ENCODE data around the gene TMEM119. TPM values are rescaled to one million over a fixed set of nuclear protein-coding genes. Genes with fewer than 3 reads are reported as not detected.

Gene TMEM119
- total RNA-seq, 1 donor from 2014 or later: 0.36 TPM

- Mint-ChIP-seq H3K4me1 (ENCODE audit: unreplicated experiment) (peaks cover 2% of the 10 kb centered on the region), H3K27ac (ENCODE audit: unreplicated experiment) (no peak overlapping the region), H3K4me3 (ENCODE audit: unreplicated experiment) (no peak overlapping the region), H3K9me3 (ENCODE audit: unreplicated experiment) (no peaks in the 10 kb centered on the region), H3K27me3 (ENCODE audit: unreplicated experiment) (peaks cover 3% of the 10 kb centered on the region), H3K36me3 (ENCODE audit: low read depth, unreplicated experiment) (peaks cover 3% of the 10 kb centered on the region)
- no peak for TF ChIP-seq CTCF (IDR thresholded peaks at IDR 0.05; ENCODE audit: unreplicated experiment)
- DNase-seq (ENCODE audit: low spot score): no peak
Measured at GRCh38 chr12:108583991-108584390, 13.9 kb downstream of the TMEM119 start.

- Mint-ChIP-seq H3K36me3 (ENCODE audit: low read depth, unreplicated experiment) (peaks cover 11% of the 10 kb centered on the region), H3K27me3 (ENCODE audit: unreplicated experiment) (peaks cover 4% of the 10 kb centered on the region), H3K9me3 (ENCODE audit: unreplicated experiment) (no peaks in the 10 kb centered on the region), H3K27ac (ENCODE audit: unreplicated experiment) (no peak overlapping the region), H3K4me1 (ENCODE audit: unreplicated experiment) (peaks cover 9% of the 10 kb centered on the region), H3K4me3 (ENCODE audit: unreplicated experiment) (no peak overlapping the region)
- DNase-seq (ENCODE audit: low spot score): no peak
- no peak for TF ChIP-seq CTCF (IDR thresholded peaks at IDR 0.05; ENCODE audit: unreplicated experiment)
Measured at GRCh38 chr12:108582978-108583770, 14.7 kb downstream of the TMEM119 start.

- TF ChIP-seq CTCF (IDR thresholded peaks at IDR 0.05; ENCODE audit: unreplicated experiment): no peak
- Mint-ChIP-seq H3K27me3 (ENCODE audit: unreplicated experiment) (peaks cover 3% of the 10 kb centered on the region), H3K36me3 (ENCODE audit: low read depth, unreplicated experiment) (peaks cover 11% of the 10 kb centered on the region), H3K27ac (ENCODE audit: unreplicated experiment) (no peak overlapping the region), H3K9me3 (ENCODE audit: unreplicated experiment) (no peaks in the 10 kb centered on the region), H3K4me1 (ENCODE audit: unreplicated experiment) (peaks cover 9% of the 10 kb centered on the region), H3K4me3 (ENCODE audit: unreplicated experiment) (no peak overlapping the region)
- no peak for DNase-seq (ENCODE audit: low spot score)
Measured at GRCh38 chr12:108582509-108582908, 15.4 kb downstream of the TMEM119 start.

GRCh38 chr12:108581311-108582227, 16.3 kb downstream of the TMEM119 start:
- Mint-ChIP-seq H3K36me3 (ENCODE audit: low read depth, unreplicated experiment) (peaks cover 11% of the 10 kb centered on the region), H3K4me3 (ENCODE audit: unreplicated experiment) (no peak overlapping the region), H3K27me3 (ENCODE audit: unreplicated experiment) (peaks cover 3% of the 10 kb centered on the region), H3K27ac (ENCODE audit: unreplicated experiment) (no peak overlapping the region), H3K4me1 (ENCODE audit: unreplicated experiment) (peaks cover 9% of the 10 kb centered on the region), H3K9me3 (ENCODE audit: unreplicated experiment) (no peaks in the 10 kb centered on the region)
- no peak for TF ChIP-seq CTCF (IDR thresholded peaks at IDR 0.05; ENCODE audit: unreplicated experiment)
- no peak for DNase-seq (ENCODE audit: low spot score)
